D721Med (cell line): ENCODE data around the gene PRRT1.

Experiments
- DNase-seq: peaks from one replicate; pipeline ENCODE4 v3.0.0; 2011; ENCODE audit warnings: low spot score; ENCODE audit not compliant: insufficient read length
- FAIRE-seq: peaks from 2 replicates; lab custom pipeline; 2011; peaks lifted over from hg19 to GRCh38; lab: Jason Lieb, UNC
- CTCF ChIP-seq: IDR thresholded peaks from 2 replicates; pipeline ENCODE4 v1.5.1; 2012; ENCODE audit warnings: mild to moderate bottlenecking, control low read depth; ENCODE audit not compliant: insufficient read depth; ENCODE audit errors: missing control alignments

Gene PRRT1

GRCh38 chr6:32151863-32152768, at the start of gene PRRT1:
Gene PRRT1 (minus strand): TSS chr6:32151939. CDS start chr6:32151827, 112 bp downstream.
- FAIRE-seq = no peak
- DNase-seq = no peak
- TF ChIP-seq CTCF = no peak

- FAIRE-seq (no peak), DNase-seq (no peak)
- no peak for TF ChIP-seq CTCF
These were observed 49.2 kb upstream of the PRRT1 start for GRCh38 chr6:32200711-32201475.

GRCh38 chr6:32198866-32199265, 47.1 kb upstream of the PRRT1 start:
- FAIRE-seq = no peak

GRCh38 chr6:32198345-32198696, 46.6 kb upstream of the PRRT1 start:
- no peak for TF ChIP-seq CTCF
- FAIRE-seq = no peak
- no peak for DNase-seq

More at GRCh38 chr6:32198866-32199265, 47.1 kb upstream of the PRRT1 start:
- TF ChIP-seq CTCF = no peak
- DNase-seq = no peak

GRCh38 chr6:32196682-32197616, 45.2 kb upstream of the PRRT1 start:
- DNase-seq (no peak), FAIRE-seq (no peak)
- TF ChIP-seq CTCF = no peak

- DNase-seq = no peak
- FAIRE-seq = no peak
- TF ChIP-seq CTCF = no peak
These were observed 44.4 kb upstream of the PRRT1 start for GRCh38 chr6:32195902-32196681.
